GM18511 (cell line): ENCODE data around the gene SULT2A1.
"Not testable (repeated sequence)": the region's sequence is repeated elsewhere in the genome, so short reads cannot be mapped to it uniquely, and the experiment has no call there.

Experiments used
- ATAC-seq: cut with Tn5 transposase; IDR thresholded peaks from one replicate; pipeline ENCODE4 v1.9.1; 2021; ENCODE audit warnings: mild to moderate bottlenecking, moderate library complexity; ENCODE audit not compliant: unreplicated experiment

Gene SULT2A1, protein sequence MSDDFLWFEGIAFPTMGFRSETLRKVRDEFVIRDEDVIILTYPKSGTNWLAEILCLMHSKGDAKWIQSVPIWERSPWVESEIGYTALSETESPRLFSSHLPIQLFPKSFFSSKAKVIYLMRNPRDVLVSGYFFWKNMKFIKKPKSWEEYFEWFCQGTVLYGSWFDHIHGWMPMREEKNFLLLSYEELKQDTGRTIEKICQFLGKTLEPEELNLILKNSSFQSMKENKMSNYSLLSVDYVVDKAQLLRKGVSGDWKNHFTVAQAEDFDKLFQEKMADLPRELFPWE

DNA sequence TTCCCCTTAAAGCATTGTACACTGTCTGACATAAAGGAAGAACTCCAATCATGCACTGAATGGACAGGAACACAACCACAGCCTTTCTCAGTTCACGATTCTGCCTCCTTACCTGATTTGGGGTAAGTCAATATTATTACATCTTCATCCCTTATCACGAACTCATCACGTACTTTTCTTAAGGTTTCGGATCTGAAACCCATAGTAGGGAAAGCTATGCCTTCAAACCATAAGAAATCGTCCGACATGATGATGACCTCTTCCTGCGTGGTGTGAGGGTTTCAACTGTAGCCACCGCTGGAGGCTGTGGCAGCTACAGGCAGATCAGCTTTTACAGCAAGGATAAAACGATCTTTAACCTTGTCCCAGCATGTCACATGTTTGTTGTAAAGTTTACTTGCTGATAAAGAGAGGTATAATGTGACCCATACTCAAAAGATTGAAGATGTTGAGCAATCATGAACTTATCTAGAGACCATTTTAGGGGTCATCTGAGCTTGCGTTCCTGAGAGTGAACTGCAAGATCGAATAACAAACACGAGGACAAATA is at the start of gene SULT2A1:
Gene SULT2A1 (minus strand): TSS at position 306 of the 550 bp plus-strand sequence. CDS start 58 bp downstream, at position 248.
- ATAC-seq: no peak

DNA sequence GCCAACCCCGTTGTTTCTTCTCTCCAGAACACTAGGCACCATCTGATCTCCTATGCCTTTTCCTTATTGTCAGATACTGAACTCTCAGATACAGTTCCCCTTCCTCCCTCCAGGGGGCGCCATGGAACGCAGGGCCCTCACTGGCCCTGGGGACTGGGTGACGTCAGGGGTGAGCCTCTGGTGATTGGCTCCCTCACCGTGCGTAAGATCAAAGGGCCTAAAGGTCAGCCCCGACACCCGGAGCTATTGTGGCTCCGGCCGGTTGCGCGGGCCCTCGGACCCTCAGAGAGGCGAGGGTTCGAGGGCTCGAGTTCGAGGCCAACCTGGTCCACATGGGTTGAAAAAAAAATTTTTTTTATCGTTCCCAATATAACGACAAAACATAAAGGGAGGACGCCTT is 42.5 kb upstream of the SULT2A1 start:
- ATAC-seq: not testable (repeated sequence)

DNA sequence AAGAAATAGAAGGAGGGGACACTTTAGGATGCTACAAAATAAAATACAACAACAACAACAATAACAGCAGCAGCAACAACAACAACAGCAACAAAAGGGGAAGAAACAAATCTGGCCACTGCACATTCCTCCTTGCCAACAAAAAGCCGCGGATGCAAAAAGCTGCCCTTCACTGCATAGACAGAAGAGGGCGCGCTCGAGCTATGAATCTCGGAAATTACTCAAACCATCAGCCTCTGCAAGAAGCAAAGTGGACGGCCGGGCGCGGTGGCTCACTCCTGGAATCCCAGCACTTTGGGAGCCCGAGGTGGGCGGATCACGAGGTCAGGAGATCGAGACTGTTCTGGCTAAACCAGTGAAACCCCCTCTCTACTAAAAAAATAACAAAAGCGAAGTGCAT is 34.0 kb upstream of the SULT2A1 start:
- ATAC-seq: not testable (repeated sequence)

DNA sequence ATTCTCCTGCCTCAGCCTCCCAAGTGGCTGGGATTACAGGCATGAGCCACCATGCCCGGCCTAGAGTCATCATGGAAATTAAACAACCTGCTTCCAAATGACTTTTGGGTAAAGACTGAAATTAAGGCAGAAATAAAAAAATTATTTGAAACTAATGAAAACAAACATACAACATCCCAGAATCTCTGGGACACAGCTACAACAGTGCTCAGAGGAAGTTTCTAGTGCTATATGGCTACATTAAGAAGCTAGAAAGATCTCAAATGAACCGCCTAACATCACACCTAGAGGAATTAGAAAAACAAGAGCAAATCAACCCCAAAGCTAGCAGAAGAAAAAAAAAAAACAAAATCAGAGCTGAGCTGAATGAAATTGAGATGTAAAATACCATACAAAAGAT is 24.1 kb upstream of the SULT2A1 start:
- ATAC-seq: not testable (repeated sequence)

DNA sequence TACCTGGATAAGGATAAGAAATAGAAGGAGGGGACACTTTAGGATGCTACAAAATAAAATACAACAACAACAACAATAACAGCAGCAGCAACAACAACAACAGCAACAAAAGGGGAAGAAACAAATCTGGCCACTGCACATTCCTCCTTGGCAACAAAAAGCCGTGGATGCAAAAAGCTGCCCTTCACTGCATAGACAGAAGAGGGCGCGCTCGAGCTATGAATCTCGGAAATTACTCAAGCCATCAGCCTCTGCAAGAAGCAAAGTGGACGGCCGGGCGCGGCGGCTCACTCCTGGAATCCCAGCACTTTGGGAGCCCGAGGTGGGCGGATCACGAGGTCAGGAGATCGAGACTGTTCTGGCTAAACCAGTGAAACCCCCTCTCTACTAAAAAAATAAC is 23.2 kb upstream of the SULT2A1 start:
- not testable (repeated sequence) for ATAC-seq

DNA sequence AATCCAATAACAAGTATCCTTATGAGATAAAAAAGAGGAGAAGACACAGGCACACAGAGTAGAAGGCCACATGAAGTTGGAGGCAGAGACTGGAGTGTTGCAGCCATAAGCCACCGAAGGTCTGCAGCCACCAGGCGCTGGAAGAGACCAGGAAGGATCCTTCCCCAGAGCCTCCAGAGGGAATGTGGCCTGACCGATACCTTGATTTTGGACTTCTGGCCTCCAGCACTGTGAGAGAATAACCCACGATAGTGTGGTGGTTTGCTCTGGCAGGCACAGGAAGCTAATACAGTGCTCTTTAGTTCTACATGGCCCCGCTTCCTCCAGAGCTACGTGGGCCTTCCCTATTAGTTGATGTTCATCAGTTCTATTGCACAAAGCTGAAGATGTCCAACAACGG is 15.3 kb upstream of the SULT2A1 start:
- ATAC-seq: no peak

DNA sequence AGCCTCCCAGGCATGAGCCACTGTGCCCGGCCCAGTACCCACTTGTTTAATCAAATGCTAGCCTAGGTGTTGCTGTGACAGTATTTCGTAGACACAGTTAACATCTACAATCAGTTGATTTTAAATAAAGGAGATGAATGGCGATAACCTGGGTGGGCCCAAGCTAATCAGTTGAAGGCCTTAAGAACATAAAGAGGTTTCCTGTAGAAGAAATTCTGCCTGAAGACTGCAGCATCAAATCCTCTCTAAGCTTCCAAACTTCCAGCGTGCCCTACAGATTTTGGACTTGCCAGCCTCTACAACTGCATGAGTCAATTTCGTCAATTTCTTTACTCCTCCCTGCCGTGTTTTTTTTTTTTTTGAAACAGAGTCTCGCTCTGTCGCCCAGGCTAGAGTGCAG is 13.2 kb upstream of the SULT2A1 start:
- no peak for ATAC-seq

DNA sequence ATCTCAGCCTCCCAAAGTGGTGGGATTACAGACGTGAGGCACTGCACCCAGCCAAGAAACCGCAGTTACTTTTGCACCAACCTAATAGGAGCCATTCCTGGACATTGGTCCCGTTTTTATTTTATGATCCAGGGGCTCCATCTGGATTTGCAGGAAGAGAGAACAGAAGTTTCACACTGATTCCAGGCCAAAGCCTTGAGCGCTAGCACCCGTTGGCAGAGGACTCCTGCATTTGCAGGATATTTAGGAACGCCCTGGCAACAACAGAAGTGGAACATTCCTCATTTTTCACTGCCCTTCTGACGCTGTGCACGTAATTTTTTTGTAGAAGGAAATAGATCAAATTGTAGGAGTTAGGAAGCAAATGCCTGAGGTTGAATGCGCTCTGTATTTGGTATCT is 11.7 kb upstream of the SULT2A1 start:
- no peak for ATAC-seq

DNA sequence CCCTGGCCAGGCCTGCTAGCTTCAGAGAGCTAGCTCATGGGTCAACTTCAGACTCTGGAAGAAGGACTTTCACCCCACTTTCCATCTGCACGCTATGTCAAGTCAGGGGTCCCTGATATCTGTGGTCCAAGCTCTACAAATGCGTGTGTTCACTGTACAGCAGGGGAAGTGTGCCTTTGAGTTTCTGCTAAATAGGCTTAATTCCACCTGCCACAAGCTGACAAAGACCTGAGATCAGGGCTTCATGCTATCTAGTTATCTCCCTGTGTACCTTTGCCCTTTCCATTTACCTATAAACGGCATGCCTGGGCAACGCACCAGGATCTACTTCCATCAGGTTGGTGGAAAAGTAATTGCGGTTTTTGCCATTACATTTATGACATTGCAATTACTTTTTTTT is 10.7 kb upstream of the SULT2A1 start:
- ATAC-seq: no peak

DNA sequence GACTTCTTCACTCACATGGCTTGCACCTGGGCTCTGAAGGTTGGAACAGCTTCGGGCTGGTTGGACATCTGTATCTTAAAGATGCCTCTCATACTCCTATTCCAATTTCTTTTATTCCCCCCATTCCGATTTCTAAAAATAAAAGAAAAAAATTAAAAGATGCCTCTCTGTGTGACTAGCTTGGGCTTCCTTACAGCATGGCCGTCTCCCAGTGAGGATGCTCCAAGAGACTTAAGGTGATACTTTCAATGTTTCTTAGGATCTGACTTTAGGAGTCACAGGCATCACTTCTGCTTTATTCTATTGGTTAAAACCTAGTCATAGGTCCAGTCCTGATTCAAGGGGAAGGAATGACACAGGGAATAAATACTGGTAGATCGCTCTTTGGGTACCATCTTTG is 9.9 kb upstream of the SULT2A1 start:
- ATAC-seq: no peak

DNA sequence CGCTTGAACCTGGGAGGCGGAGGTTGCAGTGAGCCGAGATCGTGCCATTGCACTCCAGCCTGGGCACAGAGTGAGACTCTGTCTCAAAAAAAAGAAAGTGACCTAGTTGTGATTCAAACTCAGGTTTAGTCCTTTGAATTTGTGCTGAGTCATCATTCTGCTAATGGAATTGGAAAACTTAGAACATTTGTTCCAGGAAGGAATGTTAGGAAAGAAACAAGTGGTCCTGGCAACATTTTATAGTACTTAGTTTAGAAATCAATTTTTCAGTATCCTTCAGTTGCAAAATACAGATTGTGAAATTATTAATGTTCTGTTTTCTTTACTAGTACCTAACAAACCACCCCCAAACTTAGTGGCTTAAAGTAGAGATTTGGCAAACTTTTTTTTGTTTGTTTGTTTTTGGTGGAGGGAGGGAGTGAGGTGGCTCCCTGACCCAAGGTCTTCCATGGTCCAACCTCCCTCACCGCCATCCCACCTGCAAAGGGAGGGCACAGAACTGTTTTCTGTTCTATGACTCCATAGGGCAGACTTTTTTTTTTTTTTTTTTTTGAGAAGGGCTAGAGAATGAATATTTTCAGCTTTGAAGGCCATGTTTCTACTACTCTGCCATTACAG is 9.2 kb upstream of the SULT2A1 start:
- ATAC-seq: no peak

DNA sequence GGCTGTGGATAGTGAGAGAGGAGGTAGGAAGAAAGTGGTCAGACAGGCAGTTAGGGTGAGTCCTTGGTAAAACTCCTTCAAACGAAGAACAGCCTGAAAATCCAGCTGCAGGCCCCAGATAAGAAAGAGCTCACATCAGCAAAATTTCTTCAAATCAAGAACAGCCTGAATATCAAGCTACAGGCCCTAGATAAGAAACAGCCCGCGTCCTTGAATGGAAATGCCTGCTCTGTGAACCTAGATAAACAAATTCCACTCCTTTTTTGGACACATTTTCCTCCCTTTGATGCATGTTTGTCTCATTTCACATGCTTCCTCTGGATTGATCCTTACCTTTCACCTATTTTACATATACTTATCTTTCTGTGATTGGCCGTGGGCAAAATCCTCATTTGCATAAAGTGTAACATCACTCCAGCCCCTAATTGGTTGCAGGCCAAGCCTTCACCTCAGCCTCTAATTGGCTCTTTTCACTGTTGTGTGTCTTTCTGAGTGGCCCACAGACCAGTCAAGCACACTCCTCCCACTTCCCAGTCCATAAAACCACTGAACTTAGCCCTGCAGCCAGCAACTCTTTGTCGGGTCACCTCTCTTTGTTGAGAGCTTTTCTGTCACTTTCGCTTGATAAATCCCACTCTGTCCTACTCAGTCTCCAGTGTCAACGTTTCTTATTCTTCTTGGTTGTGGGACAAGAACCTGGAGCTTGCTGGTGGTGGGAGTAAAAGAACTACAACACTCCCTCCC is 6.0 kb upstream of the SULT2A1 start:
- no peak for ATAC-seq

DNA sequence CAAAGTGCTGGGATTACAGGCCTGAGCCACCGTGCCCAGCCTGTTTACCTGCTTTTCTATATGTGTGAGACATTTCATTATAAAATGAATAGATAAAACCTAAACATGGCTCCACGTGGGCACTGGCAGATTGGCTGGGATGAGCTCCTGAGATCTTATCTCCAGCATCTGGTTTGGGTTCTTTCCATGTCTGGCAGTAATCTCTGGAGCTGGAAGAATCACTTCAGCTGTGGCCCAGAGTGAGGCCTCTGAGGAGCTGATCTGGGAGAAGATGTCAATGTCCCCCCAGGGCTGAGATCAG is 5.5 kb upstream of the SULT2A1 start:
- ATAC-seq: no peak

DNA sequence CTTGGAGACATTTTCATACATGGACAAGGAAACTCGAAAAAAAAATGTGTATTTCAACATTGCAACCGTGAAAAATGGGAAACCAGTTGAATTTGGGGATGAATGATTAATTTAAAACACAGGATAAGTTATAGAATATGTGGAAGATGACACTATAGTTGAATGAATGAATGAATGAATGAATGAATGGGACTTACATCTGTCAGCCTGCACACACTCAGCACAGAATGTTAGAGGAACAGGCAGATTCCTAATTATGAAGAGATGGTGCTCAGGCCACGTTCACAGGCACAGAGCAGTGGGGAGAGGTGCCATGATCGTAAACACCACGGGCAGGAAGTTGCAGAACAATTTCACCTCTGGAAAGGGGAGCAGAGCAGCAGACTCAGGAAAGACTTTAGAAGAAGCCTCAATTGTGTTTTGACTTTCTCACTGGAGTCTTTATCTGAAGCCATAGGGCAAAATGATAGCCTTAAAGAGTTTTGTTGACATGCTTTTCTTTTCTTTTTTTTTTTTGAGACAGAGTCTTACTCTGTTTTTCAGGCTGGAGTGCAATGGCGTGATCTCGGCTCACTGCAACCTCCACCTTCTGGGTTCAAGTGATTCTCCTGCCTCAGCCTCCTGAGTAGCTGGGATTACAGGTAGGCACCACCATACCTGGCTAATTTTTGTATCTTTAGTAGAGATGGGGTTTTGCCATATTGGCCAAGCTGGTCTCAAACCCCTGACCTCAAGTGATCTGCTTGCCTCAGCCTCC is 4.9 kb upstream of the SULT2A1 start:
- ATAC-seq: no peak

DNA sequence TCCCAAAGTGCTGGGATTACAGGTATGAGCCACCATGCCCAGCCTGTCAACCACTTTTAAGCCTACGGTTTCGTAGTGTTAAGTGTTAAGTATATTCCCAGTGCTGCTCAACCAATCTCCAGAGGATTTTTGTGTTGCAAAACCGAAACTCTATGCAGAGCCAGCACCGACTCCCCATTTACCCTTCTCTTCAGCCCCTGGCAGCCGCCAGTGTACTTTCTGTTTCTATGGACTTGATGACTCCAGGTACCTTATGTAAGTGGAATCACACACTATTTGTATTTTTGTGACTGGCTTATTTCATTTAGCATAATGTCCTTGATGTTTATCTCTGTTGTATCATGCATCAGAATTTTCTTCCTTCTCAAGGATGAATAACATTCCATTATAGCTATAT is 1.1 kb downstream of the SULT2A1 start:
- no peak for ATAC-seq

DNA sequence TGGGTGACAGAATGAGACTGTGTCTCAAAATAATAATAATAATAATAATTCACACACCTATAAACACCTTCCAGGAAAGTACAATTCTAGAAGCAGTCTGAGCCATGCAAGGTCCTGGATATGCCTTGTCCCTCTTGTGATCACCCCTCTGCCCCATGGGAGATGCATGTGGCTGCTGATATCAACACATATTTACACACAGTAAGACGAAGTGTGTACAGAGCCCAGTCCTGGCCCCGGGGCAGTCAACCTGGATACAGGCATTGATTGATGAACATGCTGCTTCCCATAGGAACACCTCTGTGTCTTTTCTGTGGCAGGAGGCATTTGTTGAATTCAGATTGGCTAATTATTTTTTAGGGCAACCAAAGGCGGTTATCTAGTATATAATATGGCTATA is 3.2 kb downstream of the SULT2A1 start:
- no peak for ATAC-seq

DNA sequence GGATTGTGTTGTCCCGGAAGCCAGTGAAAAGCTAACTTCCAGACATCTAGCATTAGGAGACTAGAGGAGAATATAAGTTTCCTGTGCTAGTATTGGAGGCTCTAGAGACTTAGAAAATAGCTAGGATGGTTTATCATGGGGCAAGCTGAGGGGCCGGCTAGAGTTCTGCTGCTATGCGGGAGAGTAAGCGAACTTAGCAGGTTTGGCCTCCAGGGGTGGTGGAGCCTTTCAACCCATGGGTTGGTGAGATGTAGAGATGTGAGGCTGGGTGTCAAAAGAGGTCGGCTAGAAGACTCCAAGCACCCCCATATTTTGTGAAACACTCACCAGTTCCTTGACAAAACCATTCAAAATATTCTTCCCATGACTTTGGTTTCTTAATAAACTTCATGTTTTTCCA is 4.4 kb downstream of the SULT2A1 start:
- no peak for ATAC-seq

DNA sequence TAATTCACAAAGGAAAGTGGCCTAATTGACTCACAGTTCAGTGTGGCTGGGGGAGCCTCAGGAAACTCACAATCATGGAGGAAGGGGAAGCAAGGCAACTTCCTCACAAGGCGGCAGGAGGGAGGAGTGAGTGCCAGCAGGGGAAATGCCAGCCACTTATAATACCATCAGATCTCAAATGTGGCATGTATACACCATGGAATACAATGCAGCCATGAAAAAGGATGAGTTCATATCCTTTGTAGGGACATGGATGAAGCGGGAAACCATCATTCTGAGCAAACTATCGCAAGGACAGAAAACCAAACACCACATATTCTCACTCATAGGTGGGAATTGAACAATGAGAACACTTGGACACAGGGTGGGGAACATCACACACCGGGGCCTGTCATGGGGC is 6.7 kb downstream of the SULT2A1 start:
- not testable (repeated sequence) for ATAC-seq

DNA sequence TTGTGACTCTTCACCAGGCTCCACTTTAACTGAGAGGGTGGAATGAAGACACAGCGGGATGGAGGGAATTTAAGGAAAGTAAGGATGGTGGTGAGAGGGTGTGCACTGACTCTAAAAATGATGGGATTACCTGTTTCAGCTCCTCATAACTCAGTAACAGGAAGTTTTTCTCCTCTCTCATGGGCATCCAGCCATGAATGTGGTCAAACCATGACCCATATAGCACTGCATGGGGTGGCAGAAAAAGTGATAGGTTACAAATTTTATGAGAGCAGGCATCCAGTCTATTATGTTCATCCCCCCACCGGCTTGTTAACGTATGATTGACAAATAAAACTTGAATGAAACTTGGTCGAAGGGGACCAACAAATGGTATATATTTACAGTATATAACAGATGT is 7.2 kb downstream of the SULT2A1 start:
- ATAC-seq: no peak

DNA sequence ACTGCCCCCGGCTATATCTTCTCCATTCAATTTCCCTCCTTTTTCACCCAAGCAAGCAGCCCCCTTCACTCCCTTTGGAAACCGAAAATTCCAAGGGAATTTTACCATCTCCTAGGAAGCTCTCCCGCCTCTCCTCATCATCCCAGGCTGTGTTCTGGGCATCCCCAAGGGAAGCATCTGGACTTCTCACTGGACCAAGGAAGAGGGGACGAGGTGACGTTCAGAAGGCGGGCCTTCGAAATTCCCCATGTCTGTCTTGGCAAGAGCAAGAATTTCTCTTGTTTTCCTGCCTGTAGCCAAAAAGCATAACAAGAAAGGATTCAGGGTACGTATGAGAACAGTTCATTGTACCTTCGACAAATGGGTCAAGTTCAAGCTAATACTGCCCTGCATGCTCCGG is 20.9 kb downstream of the SULT2A1 start:
- no peak for ATAC-seq

DNA sequence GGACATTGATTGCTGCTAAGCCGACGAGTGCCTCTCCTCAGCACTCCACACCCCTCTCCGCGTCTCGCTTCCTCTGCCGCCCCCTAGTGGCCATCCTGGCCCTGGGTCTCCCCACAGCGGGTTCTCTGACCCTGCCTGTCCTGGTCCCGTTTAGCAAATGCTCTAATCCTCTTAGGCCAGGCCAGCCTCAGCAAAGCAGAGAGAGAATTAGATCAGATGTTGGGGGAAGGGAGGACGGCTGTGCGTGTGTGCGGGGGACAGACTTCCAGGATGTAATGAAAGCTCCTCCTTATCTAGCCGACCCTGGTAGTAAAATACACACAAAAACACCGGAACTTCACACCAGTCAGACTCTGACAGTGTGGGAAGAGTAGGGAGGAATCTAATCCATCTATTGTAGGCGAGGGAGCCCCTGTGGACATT is 22.6 kb downstream of the SULT2A1 start:
- ATAC-seq: no peak
